ENCODE measurements around the gene ADSS1.

The ADSS1 gene

DNA sequence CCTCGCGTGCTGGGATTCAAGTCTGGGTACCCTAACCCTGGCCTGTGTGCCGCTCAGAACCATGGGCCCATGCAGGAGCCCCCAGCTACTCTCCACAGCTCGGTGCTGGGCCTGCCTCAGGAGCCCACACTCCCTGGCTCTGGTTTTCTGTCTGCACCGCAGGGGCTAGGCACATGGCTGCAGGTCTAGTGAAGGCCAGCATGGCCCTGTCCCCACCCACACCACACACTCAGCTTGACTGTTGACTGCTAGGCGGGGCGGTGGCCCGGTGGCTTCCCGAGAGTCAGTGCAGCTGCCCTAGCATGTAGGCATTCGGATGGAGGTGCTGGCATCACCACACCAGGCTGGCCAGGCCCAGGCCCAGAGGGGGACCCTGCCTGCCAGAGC, 26.7 kb upstream of the ADSS1 start:
- no peaks in the 10 kb centered on the region for H3K27me3 ChIP-seq (ENCODE audit: insufficient read depth, low read depth, severe bottlenecking)
- TF ChIP-seq, protein P1, sequence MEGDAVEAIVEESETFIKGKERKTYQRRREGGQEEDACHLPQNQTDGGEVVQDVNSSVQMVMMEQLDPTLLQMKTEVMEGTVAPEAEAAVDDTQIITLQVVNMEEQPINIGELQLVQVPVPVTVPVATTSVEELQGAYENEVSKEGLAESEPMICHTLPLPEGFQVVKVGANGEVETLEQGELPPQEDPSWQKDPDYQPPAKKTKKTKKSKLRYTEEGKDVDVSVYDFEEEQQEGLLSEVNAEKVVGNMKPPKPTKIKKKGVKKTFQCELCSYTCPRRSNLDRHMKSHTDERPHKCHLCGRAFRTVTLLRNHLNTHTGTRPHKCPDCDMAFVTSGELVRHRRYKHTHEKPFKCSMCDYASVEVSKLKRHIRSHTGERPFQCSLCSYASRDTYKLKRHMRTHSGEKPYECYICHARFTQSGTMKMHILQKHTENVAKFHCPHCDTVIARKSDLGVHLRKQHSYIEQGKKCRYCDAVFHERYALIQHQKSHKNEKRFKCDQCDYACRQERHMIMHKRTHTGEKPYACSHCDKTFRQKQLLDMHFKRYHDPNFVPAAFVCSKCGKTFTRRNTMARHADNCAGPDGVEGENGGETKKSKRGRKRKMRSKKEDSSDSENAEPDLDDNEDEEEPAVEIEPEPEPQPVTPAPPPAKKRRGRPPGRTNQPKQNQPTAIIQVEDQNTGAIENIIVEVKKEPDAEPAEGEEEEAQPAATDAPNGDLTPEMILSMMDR (IDR thresholded peaks at IDR 0.05; ENCODE audit: low read depth, low read length) = no peak
- no peak overlapping the region for H3K27ac ChIP-seq
- DNase-seq = no peak
- peaks cover 16% of the 10 kb centered on the region for H3K36me3 ChIP-seq
- no peak overlapping the region for H3K4me3 ChIP-seq (ENCODE audit: low read depth, low read length)
- no peaks in the 10 kb centered on the region for H3K9me3 ChIP-seq (ENCODE audit: severe bottlenecking)

GRCh38 chr14:104697892-104698583, 26.0 kb upstream of the ADSS1 start:
- no peaks in the 10 kb centered on the region for H3K27me3 ChIP-seq (ENCODE audit: insufficient read depth, low read depth, severe bottlenecking)
- no peak for DNase-seq
- no peak overlapping the region for H3K27ac ChIP-seq
- TF ChIP-seq, protein P1 (IDR thresholded peaks at IDR 0.05; ENCODE audit: low read depth, low read length) = no peak
- peaks cover 18% of the 10 kb centered on the region for H3K36me3 ChIP-seq
- H3K9me3 ChIP-seq (ENCODE audit: severe bottlenecking) = no peaks in the 10 kb centered on the region
- H3K4me3 ChIP-seq (ENCODE audit: low read depth, low read length) = no peak overlapping the region

DNA sequence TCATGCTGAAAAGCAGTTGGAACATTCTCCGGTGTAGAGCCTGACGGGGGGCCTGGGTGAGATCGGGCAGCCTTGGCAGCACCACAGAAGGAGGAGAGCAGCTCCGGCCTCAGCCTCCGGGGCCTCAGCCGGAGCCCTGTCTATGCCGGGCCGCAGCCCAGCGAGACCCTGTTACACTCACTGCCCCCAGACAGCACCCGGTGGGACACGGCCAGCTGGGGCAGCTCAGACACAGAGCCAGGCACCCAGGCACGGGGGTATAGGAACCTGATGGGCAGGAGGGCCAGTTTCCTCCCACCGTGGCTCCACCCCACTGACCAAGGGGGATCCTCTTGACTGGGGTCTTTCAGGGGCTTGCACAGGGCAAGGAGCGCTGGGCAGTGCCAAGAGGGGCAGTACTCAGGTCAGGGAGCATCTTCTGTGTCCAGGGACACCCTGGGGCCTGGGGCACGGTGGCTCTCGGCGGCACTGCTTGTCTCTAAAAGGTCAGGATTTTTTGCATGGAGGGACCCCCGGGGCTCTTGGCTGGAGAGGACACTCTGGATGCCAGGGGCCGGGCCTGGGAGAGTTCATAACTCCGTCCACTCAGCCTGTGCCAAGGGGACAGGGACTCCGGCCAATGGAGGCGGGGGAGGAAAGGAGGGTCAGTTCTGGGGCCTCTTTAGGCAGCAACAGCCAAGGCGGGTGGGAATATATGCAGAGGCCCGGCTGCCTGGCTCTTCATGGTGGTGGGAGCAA, 25.2 kb upstream of the ADSS1 start:
- DNase-seq = no peak
- no peak overlapping the region for H3K27ac ChIP-seq
- no peaks in the 10 kb centered on the region for H3K27me3 ChIP-seq (ENCODE audit: insufficient read depth, low read depth, severe bottlenecking)
- H3K36me3 ChIP-seq = peaks cover 23% of the 10 kb centered on the region
- H3K9me3 ChIP-seq (ENCODE audit: severe bottlenecking) = no peaks in the 10 kb centered on the region
- TF ChIP-seq, protein P1 (IDR thresholded peaks at IDR 0.05; ENCODE audit: low read depth, low read length) = no peak
- H3K4me3 ChIP-seq (ENCODE audit: low read depth, low read length) = no peak overlapping the region

GRCh38 chr14:104699426-104699748, 24.6 kb upstream of the ADSS1 start:
- peaks cover 23% of the 10 kb centered on the region for H3K36me3 ChIP-seq
- TF ChIP-seq, protein P1 (IDR thresholded peaks at IDR 0.05; ENCODE audit: low read depth, low read length) = no peak
- no peaks in the 10 kb centered on the region for H3K9me3 ChIP-seq (ENCODE audit: severe bottlenecking)
- H3K4me3 ChIP-seq (ENCODE audit: low read depth, low read length) = no peak overlapping the region
- H3K27ac ChIP-seq = no peak overlapping the region
- no peak for DNase-seq
- no peaks in the 10 kb centered on the region for H3K27me3 ChIP-seq (ENCODE audit: insufficient read depth, low read depth, severe bottlenecking)

- Histone ChIP-seq H3K36me3 (peaks cover 31% of the 10 kb centered on the region), H3K4me3 (ENCODE audit: low read depth, low read length) (no peak overlapping the region), H3K9me3 (ENCODE audit: severe bottlenecking) (no peaks in the 10 kb centered on the region), H3K27ac (no peak overlapping the region), H3K27me3 (ENCODE audit: insufficient read depth, low read depth, severe bottlenecking) (no peaks in the 10 kb centered on the region)
- TF ChIP-seq, protein P1 (IDR thresholded peaks at IDR 0.05; ENCODE audit: low read depth, low read length) = no peak
- no peak for DNase-seq
Observed at GRCh38 chr14:104700225-104700651, 23.8 kb upstream of the ADSS1 start.

Data from WERI-Rb-1 (cell line).